Measurements from ENCODE around the gene MAPRE3. TPM values are rescaled to one million over a fixed set of nuclear protein-coding genes. Genes with fewer than 3 reads are reported as not detected.
A peak's percentile ranks its signal among the peaks of the same experiment; 100 is the strongest.

The MAPRE3 gene
- total and polyA plus RNA-seq, 8 donors, result 4.7 to 56.8 (median 10.1) TPM

GRCh38 chr2:26979741-26980140 is 9.3 kb downstream of the MAPRE3 start:
- Histone ChIP-seq H3K9me3 (no peaks in the 10 kb centered on the region), H3K36me3 (no peaks in the 10 kb centered on the region), H3K4me3 (no peak overlapping the region), H3K27me3 (no peaks in the 10 kb centered on the region), H3K4me1 (peaks cover 6 to 25% (median 8%) of the 10 kb centered on the region in 3 donors), H3K27ac (no peak overlapping the region)
- no peak for DNase-seq
- 83 to 86% methylated on average over 2 of the region's 2 CpGs for WGBS, 2 donors
- TF ChIP-seq CTCF (IDR thresholded peaks at IDR 0.05), result no peak
- no peak for ATAC-seq
- intact Hi-C loops (cut with DNase I), result no loop called here
- no peak for FAIRE-seq

GRCh38 chr2:26980971-26981370 is 10.5 kb downstream of the MAPRE3 start:
- intact Hi-C loops (cut with DNase I), result no loop called here
- no peak for ATAC-seq

GRCh38 chr2:26982102-26982742 is 11.8 kb downstream of the MAPRE3 start:
- FAIRE-seq (no peak), DNase-seq (peak; percentile 67 to 87 (median 84)), ATAC-seq (peak; percentile 93 to 96 (median 96))
- WGBS, 2 donors, result 5% methylated on average over 2 of the region's 2 CpGs
- Histone ChIP-seq H3K27me3 (no peaks in the 10 kb centered on the region), H3K4me1 (peaks cover 6 to 25% (median 8%) of the 10 kb centered on the region in 3 donors), H3K4me3 (no peak overlapping the region), H3K9me3 (no peaks in the 10 kb centered on the region), H3K36me3 (no peaks in the 10 kb centered on the region), H3K27ac (peak overlapping the region in 2 of 4 donors; percentile 67 to 71)
- intact Hi-C loops (cut with DNase I), result no loop called here
- TF ChIP-seq CTCF (IDR thresholded peaks at IDR 0.05), result peak; percentile 39 to 59 (median 42)

More at GRCh38 chr2:26980971-26981370, 10.5 kb downstream of the MAPRE3 start:
- H3K27me3 ChIP-seq, result no peaks in the 10 kb centered on the region
- DNase-seq, result no peak
- no peak overlapping the region for H3K4me3 ChIP-seq
- FAIRE-seq, result no peak
- no peaks in the 10 kb centered on the region for H3K9me3 ChIP-seq
- H3K4me1 ChIP-seq, result peaks cover 6 to 25% (median 8%) of the 10 kb centered on the region in 3 donors
- H3K36me3 ChIP-seq, result no peaks in the 10 kb centered on the region
- no peak for TF ChIP-seq CTCF (IDR thresholded peaks at IDR 0.05)
- 91 to 94% methylated on average over 2 of the region's 2 CpGs for WGBS, 2 donors
- no peak overlapping the region for H3K27ac ChIP-seq

GRCh38 chr2:26983746-26984145 is 13.3 kb downstream of the MAPRE3 start:
- Histone ChIP-seq H3K36me3 (no peaks in the 10 kb centered on the region), H3K4me3 (no peak overlapping the region), H3K4me1 (peaks cover 6 to 12% (median 8%) of the 10 kb centered on the region in 3 donors), H3K27me3 (no peaks in the 10 kb centered on the region), H3K9me3 (no peaks in the 10 kb centered on the region), H3K27ac (no peak overlapping the region)
- DNase-seq (no peak), FAIRE-seq (no peak), ATAC-seq (no peak)
- TF ChIP-seq CTCF (IDR thresholded peaks at IDR 0.05), result no peak
- intact Hi-C loops (cut with DNase I), result no loop called here
- WGBS, 2 donors, result 71 to 80% methylated on average over 3 of the region's 3 CpGs

GRCh38 chr2:26985807-26986206 is 15.4 kb downstream of the MAPRE3 start:
- Histone ChIP-seq H3K27ac (no peak overlapping the region), H3K27me3 (no peaks in the 10 kb centered on the region), H3K36me3 (no peaks in the 10 kb centered on the region), H3K9me3 (no peaks in the 10 kb centered on the region), H3K4me1 (peaks cover 6 to 12% (median 8%) of the 10 kb centered on the region in 3 donors), H3K4me3 (no peak overlapping the region)
- intact Hi-C loops (cut with DNase I), result no loop called here
- ATAC-seq, result no peak
- 93 to 94% methylated on average over 4 of the region's 4 CpGs for WGBS, 2 donors
- DNase-seq, result no peak
- no peak for FAIRE-seq
- TF ChIP-seq CTCF (IDR thresholded peaks at IDR 0.05), result no peak
